Measurements from ENCODE around the gene SPATA31D1. TPM values are rescaled to one million over a fixed set of nuclear protein-coding genes. Genes with fewer than 3 reads are reported as not detected.

Gene SPATA31D1
- polyA plus RNA-seq, 1 donor from 2014 or later, result not detected

DNA sequence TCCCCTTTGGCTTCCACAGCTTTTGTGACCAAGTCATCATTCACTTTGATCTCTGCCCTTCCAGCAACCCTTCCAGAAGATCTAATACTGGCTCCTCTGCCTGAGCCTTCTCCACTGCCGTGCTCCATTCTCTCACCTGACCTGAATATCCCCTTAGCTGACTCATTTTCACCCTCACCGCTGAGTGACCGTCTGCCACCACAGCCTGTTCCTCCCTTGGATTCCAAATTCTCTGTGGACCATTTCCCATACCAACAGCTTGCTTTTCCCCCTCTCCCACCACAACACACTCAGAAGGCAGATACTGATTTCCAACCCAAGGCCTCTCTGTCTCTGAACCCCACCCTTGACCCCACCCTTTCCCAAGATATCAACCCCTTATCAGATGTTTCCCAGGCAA lies 20.5 kb upstream of the SPATA31D1 start:
- Histone ChIP-seq H3K4me2 (ENCODE audit: low read length) (no peak overlapping the region), H3K9ac (ENCODE audit: low read length) (no peak overlapping the region), H3K9me2 (ENCODE audit: insufficient read depth, low read length) (no peaks in the 10 kb centered on the region), H3K36me3 (ENCODE audit: insufficient read depth, low read length) (no peaks in the 10 kb centered on the region), H4K20me1 (ENCODE audit: insufficient read depth) (no peaks in the 10 kb centered on the region), H3K27ac (ENCODE audit: low read length) (no peak overlapping the region), H3K79me2 (replicated peaks; ENCODE audit: insufficient read depth, low read length) (no peaks in the 10 kb centered on the region), H3K9me3 (ENCODE audit: low read length) (no peaks in the 10 kb centered on the region), H3K4me3 (ENCODE audit: low read length) (no peak overlapping the region), H3F3A (ENCODE audit: insufficient read depth, low read length, poor library complexity, severe bottlenecking) (no peaks in the 10 kb centered on the region), H3K27me3 (ENCODE audit: insufficient read depth, low read depth, low read length) (no peaks in the 10 kb centered on the region), H2AFZ (ENCODE audit: low read depth, low read length) (no peak overlapping the region)
- no peak for TF ChIP-seq TAF1 (IDR thresholded peaks at IDR 0.05; ENCODE audit: low read depth)
- no peak for TF ChIP-seq MXI1 (conservative IDR thresholded peaks at IDR 0.05; ENCODE audit: poor library complexity, severe bottlenecking)
- no peak for TF ChIP-seq SMC3 (conservative IDR thresholded peaks at IDR 0.05; ENCODE audit: poor library complexity)
- TF ChIP-seq EZH2 (IDR thresholded peaks at IDR 0.05; ENCODE audit: borderline replicate concordance, insufficient read depth, low read length, poor library complexity, severe bottlenecking), result no peak
- no peak for TF ChIP-seq EP300 (conservative IDR thresholded peaks at IDR 0.05; ENCODE audit: poor library complexity, severe bottlenecking)
- TF ChIP-seq, protein P1, sequence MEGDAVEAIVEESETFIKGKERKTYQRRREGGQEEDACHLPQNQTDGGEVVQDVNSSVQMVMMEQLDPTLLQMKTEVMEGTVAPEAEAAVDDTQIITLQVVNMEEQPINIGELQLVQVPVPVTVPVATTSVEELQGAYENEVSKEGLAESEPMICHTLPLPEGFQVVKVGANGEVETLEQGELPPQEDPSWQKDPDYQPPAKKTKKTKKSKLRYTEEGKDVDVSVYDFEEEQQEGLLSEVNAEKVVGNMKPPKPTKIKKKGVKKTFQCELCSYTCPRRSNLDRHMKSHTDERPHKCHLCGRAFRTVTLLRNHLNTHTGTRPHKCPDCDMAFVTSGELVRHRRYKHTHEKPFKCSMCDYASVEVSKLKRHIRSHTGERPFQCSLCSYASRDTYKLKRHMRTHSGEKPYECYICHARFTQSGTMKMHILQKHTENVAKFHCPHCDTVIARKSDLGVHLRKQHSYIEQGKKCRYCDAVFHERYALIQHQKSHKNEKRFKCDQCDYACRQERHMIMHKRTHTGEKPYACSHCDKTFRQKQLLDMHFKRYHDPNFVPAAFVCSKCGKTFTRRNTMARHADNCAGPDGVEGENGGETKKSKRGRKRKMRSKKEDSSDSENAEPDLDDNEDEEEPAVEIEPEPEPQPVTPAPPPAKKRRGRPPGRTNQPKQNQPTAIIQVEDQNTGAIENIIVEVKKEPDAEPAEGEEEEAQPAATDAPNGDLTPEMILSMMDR (IDR thresholded peaks at IDR 0.05; ENCODE audit: poor library complexity, severe bottlenecking), result no peak
- no peak for TF ChIP-seq RAD21 (conservative IDR thresholded peaks at IDR 0.05)
- TF ChIP-seq, protein P2, sequence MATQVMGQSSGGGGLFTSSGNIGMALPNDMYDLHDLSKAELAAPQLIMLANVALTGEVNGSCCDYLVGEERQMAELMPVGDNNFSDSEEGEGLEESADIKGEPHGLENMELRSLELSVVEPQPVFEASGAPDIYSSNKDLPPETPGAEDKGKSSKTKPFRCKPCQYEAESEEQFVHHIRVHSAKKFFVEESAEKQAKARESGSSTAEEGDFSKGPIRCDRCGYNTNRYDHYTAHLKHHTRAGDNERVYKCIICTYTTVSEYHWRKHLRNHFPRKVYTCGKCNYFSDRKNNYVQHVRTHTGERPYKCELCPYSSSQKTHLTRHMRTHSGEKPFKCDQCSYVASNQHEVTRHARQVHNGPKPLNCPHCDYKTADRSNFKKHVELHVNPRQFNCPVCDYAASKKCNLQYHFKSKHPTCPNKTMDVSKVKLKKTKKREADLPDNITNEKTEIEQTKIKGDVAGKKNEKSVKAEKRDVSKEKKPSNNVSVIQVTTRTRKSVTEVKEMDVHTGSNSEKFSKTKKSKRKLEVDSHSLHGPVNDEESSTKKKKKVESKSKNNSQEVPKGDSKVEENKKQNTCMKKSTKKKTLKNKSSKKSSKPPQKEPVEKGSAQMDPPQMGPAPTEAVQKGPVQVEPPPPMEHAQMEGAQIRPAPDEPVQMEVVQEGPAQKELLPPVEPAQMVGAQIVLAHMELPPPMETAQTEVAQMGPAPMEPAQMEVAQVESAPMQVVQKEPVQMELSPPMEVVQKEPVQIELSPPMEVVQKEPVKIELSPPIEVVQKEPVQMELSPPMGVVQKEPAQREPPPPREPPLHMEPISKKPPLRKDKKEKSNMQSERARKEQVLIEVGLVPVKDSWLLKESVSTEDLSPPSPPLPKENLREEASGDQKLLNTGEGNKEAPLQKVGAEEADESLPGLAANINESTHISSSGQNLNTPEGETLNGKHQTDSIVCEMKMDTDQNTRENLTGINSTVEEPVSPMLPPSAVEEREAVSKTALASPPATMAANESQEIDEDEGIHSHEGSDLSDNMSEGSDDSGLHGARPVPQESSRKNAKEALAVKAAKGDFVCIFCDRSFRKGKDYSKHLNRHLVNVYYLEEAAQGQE (IDR thresholded peaks at IDR 0.05; ENCODE audit: borderline replicate concordance), result no peak
- TF ChIP-seq POLR2AphosphoS5 (IDR thresholded peaks at IDR 0.05), result no peak

DNA sequence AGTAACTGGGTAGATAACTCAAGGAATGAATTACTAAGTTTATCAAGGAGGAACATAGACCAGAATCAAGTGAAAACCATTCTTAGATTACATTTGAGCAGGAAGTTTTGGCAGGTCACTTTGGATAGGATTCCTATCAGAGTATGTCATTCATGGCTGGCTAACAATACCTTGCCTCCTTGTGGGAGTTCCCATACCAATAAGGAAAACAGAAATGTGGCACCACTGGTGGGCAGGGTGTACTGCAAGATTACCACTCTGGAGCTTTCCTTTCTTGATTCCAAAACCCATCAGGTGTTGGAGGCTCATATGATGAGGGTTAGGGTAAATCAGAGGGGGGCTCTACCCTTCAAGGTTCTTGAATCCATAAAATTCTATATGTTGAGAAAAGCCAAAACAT lies 18.6 kb upstream of the SPATA31D1 start:
- no peaks in the 10 kb centered on the region for H3K36me3 ChIP-seq (ENCODE audit: insufficient read depth, low read length)
- H3F3A ChIP-seq (ENCODE audit: insufficient read depth, low read length, poor library complexity, severe bottlenecking), result no peaks in the 10 kb centered on the region
- H3K4me2 ChIP-seq (ENCODE audit: low read length), result no peak overlapping the region
- no peaks in the 10 kb centered on the region for H4K20me1 ChIP-seq (ENCODE audit: insufficient read depth)
- no peak overlapping the region for H2AFZ ChIP-seq (ENCODE audit: low read depth, low read length)
- no peak overlapping the region for H3K27ac ChIP-seq (ENCODE audit: low read length)
- H3K4me3 ChIP-seq (ENCODE audit: low read length), result no peak overlapping the region
- no peaks in the 10 kb centered on the region for H3K9me2 ChIP-seq (ENCODE audit: insufficient read depth, low read length)
- no peak for TF ChIP-seq MXI1 (conservative IDR thresholded peaks at IDR 0.05; ENCODE audit: poor library complexity, severe bottlenecking)
- TF ChIP-seq, protein P2 (IDR thresholded peaks at IDR 0.05; ENCODE audit: borderline replicate concordance), result no peak
- TF ChIP-seq, protein P1 (IDR thresholded peaks at IDR 0.05; ENCODE audit: poor library complexity, severe bottlenecking), result no peak
- TF ChIP-seq EZH2 (IDR thresholded peaks at IDR 0.05; ENCODE audit: borderline replicate concordance, insufficient read depth, low read length, poor library complexity, severe bottlenecking), result no peak
- TF ChIP-seq EP300 (conservative IDR thresholded peaks at IDR 0.05; ENCODE audit: poor library complexity, severe bottlenecking), result no peak
- TF ChIP-seq SMC3 (conservative IDR thresholded peaks at IDR 0.05; ENCODE audit: poor library complexity), result no peak
- no peak for TF ChIP-seq RAD21 (conservative IDR thresholded peaks at IDR 0.05)
- no peak for TF ChIP-seq POLR2AphosphoS5 (IDR thresholded peaks at IDR 0.05)
- no peak for TF ChIP-seq TAF1 (IDR thresholded peaks at IDR 0.05; ENCODE audit: low read depth)
- no peaks in the 10 kb centered on the region for H3K79me2 ChIP-seq (replicated peaks; ENCODE audit: insufficient read depth, low read length)
- H3K9me3 ChIP-seq (ENCODE audit: low read length), result peaks cover 3% of the 10 kb centered on the region
- no peak overlapping the region for H3K9ac ChIP-seq (ENCODE audit: low read length)
- H3K27me3 ChIP-seq (ENCODE audit: insufficient read depth, low read depth, low read length), result no peaks in the 10 kb centered on the region

Measured in neural cell (in vitro differentiated cells).